Testis (tissue), 2 donors: ENCODE data around the gene ARFGAP1.

ENCODE experiments used
- CTCF ChIP-seq, 3 experiments: fragments of 450-650 bp in 2 of 3; fragments of 200-600 bp in 1 of 3; sonication (generic) in 1 of 3; IDR thresholded peaks; one replicate each; pipeline ENCODE4 v1.5.1; 2016 to 2019; ENCODE audit warnings: antibody characterized with exemption in 3 of 3, mild to moderate bottlenecking in 2 of 3, moderate library complexity in 1 of 3
- POLR2A ChIP-seq: fragments of 450-650 bp; IDR thresholded peaks from one replicate; pipeline ENCODE4 v1.6.1; 2017; ENCODE audit warnings: antibody characterized with exemption, mild to moderate bottlenecking, moderate library complexity

- no peak for TF ChIP-seq POLR2A
- no peak for TF ChIP-seq CTCF (IDR thresholded peaks at IDR 0.05)
Measured at GRCh38 chr20:63337786-63338420, 65.3 kb downstream of the ARFGAP1 start.
